Measurements from ENCODE around the gene LRRFIP2. TPM values are rescaled to one million over a fixed set of nuclear protein-coding genes. Genes with fewer than 3 reads are reported as not detected.
A peak's percentile ranks its signal among the peaks of the same experiment; 100 is the strongest.

LRRFIP2 gene
- total RNA-seq, 4 donors from 2014 or later: 59.0 to 122 (median 72.5) TPM

DNA sequence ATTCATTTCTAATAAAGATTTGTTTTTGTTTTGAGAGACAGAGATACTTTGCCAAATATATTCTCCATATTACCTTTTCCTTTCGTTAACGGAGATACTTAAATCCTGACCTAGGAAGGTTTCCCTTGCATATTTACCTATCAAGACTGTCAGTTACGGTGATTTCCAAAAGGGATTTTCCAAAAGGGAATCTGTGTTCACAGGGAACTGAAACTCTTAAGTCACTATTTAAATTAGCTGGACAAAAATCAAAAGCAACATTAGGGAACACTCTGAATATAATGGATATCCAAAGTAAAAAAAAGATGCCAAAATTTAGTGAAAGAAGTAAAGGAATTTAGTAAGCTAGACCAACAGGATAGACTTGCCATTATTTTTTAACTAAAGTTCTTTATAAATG lies 576 bp downstream of the LRRFIP2 start:
- Histone ChIP-seq H3K27ac (peak overlapping the region; percentile 98), H3K36me3 (peaks cover 3% of the 10 kb centered on the region), H3K9me3 (no peaks in the 10 kb centered on the region), H3K4me3 (peak overlapping the region; percentile 90), H3K27me3 (no peaks in the 10 kb centered on the region), H3K4me1 (peaks cover 79% of the 10 kb centered on the region)
- 47% methylated on average over 3 of the region's 3 CpGs for WGBS
- no peak for TF ChIP-seq EP300 (IDR thresholded peaks at IDR 0.05)
- TF ChIP-seq, protein P1, sequence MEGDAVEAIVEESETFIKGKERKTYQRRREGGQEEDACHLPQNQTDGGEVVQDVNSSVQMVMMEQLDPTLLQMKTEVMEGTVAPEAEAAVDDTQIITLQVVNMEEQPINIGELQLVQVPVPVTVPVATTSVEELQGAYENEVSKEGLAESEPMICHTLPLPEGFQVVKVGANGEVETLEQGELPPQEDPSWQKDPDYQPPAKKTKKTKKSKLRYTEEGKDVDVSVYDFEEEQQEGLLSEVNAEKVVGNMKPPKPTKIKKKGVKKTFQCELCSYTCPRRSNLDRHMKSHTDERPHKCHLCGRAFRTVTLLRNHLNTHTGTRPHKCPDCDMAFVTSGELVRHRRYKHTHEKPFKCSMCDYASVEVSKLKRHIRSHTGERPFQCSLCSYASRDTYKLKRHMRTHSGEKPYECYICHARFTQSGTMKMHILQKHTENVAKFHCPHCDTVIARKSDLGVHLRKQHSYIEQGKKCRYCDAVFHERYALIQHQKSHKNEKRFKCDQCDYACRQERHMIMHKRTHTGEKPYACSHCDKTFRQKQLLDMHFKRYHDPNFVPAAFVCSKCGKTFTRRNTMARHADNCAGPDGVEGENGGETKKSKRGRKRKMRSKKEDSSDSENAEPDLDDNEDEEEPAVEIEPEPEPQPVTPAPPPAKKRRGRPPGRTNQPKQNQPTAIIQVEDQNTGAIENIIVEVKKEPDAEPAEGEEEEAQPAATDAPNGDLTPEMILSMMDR (IDR thresholded peaks at IDR 0.05): no peak
- no peak for TF ChIP-seq POLR2A (IDR thresholded peaks at IDR 0.05)
- DNase-seq (ENCODE audit: low spot score in 2 of 2): no peak

DNA sequence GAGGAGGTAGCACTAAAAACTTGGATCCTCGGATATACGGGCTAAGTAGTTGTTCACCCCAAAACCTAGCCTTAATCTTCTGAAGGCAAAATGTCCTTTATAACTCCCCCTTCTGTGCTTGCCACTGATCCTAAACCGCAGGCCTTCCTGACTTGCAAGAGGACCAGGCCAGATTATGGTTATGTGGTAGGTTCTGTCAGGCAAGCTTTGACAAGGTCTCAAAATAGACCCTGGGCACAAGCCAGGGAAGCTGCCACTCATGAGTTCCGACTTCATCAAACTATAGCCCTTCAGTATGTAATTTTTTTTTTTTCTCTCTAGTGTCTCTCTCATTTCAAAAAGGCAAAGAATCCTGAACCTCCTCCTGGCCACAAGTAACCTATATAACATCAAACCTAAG lies 3.2 kb downstream of the LRRFIP2 start:
- Histone ChIP-seq H3K27me3 (no peaks in the 10 kb centered on the region), H3K9me3 (no peaks in the 10 kb centered on the region), H3K4me3 (no peak overlapping the region), H3K27ac (peak overlapping the region; percentile 11), H3K36me3 (peaks cover 3% of the 10 kb centered on the region), H3K4me1 (peaks cover 60% of the 10 kb centered on the region)
- TF ChIP-seq, protein P1 (IDR thresholded peaks at IDR 0.05): no peak
- TF ChIP-seq POLR2A (IDR thresholded peaks at IDR 0.05): no peak
- no peak for TF ChIP-seq EP300 (IDR thresholded peaks at IDR 0.05)
- TF ChIP-seq POLR2AphosphoS5 (IDR thresholded peaks at IDR 0.05): no peak
- 36% methylated on average over 4 of the region's 4 CpGs for WGBS
- DNase-seq (ENCODE audit: low spot score in 2 of 2): no peak

DNA sequence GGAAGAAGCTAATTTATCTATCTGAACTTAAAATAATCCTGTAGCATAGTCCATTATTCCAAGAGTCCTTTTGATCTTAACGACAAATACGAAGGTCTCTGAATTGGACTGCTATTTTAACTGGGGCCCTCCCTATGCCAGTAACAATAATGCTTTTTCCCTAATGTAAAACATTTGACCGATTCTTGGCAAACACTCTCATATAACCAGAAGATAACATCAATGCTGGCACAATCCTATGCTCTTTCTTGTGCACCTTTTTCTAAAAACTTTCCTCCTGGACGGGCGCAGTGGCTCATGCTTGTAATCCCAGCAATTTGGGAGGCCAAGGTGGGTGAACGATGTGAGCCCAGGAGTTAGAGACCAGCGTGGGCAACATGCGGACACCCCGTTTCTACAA lies 3.9 kb downstream of the LRRFIP2 start:
- TF ChIP-seq POLR2AphosphoS5 (IDR thresholded peaks at IDR 0.05) (no peak), EP300 (IDR thresholded peaks at IDR 0.05) (no peak), POLR2A (IDR thresholded peaks at IDR 0.05) (no peak)
- TF ChIP-seq, protein P1 (IDR thresholded peaks at IDR 0.05): no peak
- 53% methylated on average over 9 of the region's 9 CpGs for WGBS
- no peak overlapping the region for H3K4me3 ChIP-seq
- no peaks in the 10 kb centered on the region for H3K27me3 ChIP-seq
- no peaks in the 10 kb centered on the region for H3K9me3 ChIP-seq
- H3K27ac ChIP-seq: peak overlapping the region; percentile 11
- H3K36me3 ChIP-seq: peaks cover 3% of the 10 kb centered on the region
- H3K4me1 ChIP-seq: peaks cover 60% of the 10 kb centered on the region
- no peak for DNase-seq (ENCODE audit: low spot score in 2 of 2)

DNA sequence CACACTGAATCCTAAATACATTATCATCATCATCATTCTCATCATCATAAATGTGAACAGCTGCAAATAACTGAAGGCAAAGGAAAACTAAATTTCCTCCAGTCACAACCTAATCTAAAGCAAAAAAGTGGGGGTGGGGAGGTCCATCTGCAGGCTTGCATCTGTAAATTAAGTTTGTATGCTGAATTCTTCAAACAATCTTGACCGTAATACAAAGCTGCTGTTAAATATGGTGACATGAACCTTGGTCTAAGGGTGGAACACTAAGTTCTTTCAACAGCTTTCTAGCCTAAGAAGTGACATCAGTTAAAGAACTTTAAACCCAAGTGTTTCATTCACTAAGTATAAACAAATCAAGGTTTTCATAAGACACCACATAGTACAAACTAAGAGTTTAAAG lies 4.3 kb downstream of the LRRFIP2 start:
- Histone ChIP-seq H3K27ac (no peak overlapping the region), H3K27me3 (no peaks in the 10 kb centered on the region), H3K36me3 (peaks cover 3% of the 10 kb centered on the region), H3K4me3 (no peak overlapping the region), H3K9me3 (no peaks in the 10 kb centered on the region), H3K4me1 (peaks cover 58% of the 10 kb centered on the region)
- no peak for DNase-seq (ENCODE audit: low spot score in 2 of 2)
- TF ChIP-seq EP300 (IDR thresholded peaks at IDR 0.05): no peak
- no peak for TF ChIP-seq POLR2A (IDR thresholded peaks at IDR 0.05)
- TF ChIP-seq POLR2AphosphoS5 (IDR thresholded peaks at IDR 0.05): no peak
- TF ChIP-seq, protein P1 (IDR thresholded peaks at IDR 0.05): no peak
- WGBS: 68% methylated on average over 1 of the region's 1 CpG

DNA sequence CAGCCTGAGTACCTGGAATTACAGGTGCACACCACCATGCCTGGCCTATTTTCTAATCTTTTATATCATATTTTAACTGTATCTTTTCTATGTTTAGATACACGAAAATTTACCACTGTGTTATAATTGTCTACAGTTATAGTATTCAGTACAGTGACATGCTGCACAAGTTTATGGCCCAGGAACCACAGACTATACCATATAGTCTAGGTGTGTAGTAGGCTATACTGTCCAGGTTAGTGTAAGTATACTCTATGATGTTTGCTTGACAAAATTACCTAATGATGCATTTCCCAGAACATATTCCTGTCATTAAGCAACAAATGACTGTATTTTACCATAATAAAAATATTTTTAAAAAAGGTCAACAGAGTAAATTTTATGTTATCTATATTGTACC lies 5.5 kb downstream of the LRRFIP2 start:
- DNase-seq (ENCODE audit: low spot score in 2 of 2): no peak
- peaks cover 46% of the 10 kb centered on the region for H3K4me1 ChIP-seq
- H3K4me3 ChIP-seq: no peak overlapping the region
- WGBS: 86% methylated on average over 1 of the region's 1 CpG
- TF ChIP-seq EP300 (IDR thresholded peaks at IDR 0.05): no peak
- TF ChIP-seq, protein P1 (IDR thresholded peaks at IDR 0.05): no peak
- no peak for TF ChIP-seq POLR2A (IDR thresholded peaks at IDR 0.05)
- TF ChIP-seq POLR2AphosphoS5 (IDR thresholded peaks at IDR 0.05): no peak
- no peak overlapping the region for H3K27ac ChIP-seq
- H3K36me3 ChIP-seq: peaks cover 3% of the 10 kb centered on the region
- H3K27me3 ChIP-seq: no peaks in the 10 kb centered on the region
- H3K9me3 ChIP-seq: no peaks in the 10 kb centered on the region

Measured in suprapubic skin (tissue), 4 donors.